ENCODE measurements around the gene HSBP1. TPM values are rescaled to one million over a fixed set of nuclear protein-coding genes. Genes with fewer than 3 reads are reported as not detected.
A peak's percentile ranks its signal among the peaks of the same experiment; 100 is the strongest.

HSBP1 gene
- total and polyA plus RNA-seq, 9 of the 15 experiments (the other 6 are each of a cell fraction or from before 2014, with no cell fraction given), result 84.9 to 677 (median 204) TPM

DNA sequence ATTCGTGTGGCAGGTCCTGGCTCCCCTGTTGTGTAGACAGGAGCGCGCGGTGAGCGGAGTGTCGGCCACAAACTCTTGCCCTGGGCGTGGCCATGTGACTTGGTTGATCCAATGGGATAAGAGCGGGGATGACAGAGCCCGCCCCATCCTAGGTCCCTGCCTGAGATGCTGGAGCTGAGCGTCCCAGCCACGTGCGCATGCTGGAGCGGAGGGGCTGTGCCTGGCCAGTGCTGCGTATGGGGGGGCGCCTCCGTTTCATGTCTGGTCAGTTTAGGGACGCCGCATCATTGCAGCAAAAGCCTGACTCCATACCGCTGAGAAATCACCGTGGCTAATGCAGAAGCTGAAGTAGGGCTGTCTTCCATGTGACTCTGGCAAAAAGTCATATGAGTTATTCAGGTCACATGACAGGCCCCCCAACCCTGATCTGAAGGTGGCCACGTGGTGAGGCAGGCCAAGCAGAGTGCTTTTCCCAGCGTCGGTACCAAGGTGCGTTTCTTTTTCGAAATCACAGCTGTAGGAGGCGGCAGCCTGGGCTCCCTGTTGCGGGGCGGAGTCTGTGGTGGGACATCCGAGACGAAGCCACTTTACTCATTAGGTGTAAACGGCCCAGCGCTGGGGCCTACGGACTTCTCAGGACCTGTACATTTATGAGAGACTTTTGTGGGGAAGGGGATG is 22.5 kb downstream of the HSBP1 start (continued):
- TF ChIP-seq ARID3B (CRISPR knock-in tag; IDR thresholded peaks at IDR 0.05; ENCODE audit: borderline replicate concordance) (no peak), KDM1A (IDR thresholded peaks at IDR 0.05) (no peak), ESRRA (IDR thresholded peaks at IDR 0.05; ENCODE audit: borderline replicate concordance, low read depth) (no peak), MAX (CRISPR knock-in tag; IDR thresholded peaks at IDR 0.05) (peak; percentile 44; the same call in 1 of the 2 replicates), FOXA1 (IDR thresholded peaks at IDR 0.05; ENCODE audit: borderline replicate concordance) (no peak), NCOA2 (IDR thresholded peaks at IDR 0.05; ENCODE audit: partially characterized antibody in 2 of 2) (no peak), NRF1 (conservative IDR thresholded peaks at IDR 0.05 in 1 of 2, IDR thresholded peaks at IDR 0.05 in 1 of 2) (peak; percentile 53 to 64), TOE1 (IDR thresholded peaks at IDR 0.05; ENCODE audit: borderline replicate concordance) (0 out of 2 replicates have a peak, but pooled peaks have one; percentile 42), TOE1 (CRISPR knock-in tag; IDR thresholded peaks at IDR 0.05; ENCODE audit: borderline replicate concordance, low read depth) (no peak), NFYB (IDR thresholded peaks at IDR 0.05; ENCODE audit: extremely low read depth, insufficient read length) (peak; percentile 79), MAFG (tag; conservative IDR thresholded peaks at IDR 0.05) (no peak)
- TF ChIP-seq, protein P1, sequence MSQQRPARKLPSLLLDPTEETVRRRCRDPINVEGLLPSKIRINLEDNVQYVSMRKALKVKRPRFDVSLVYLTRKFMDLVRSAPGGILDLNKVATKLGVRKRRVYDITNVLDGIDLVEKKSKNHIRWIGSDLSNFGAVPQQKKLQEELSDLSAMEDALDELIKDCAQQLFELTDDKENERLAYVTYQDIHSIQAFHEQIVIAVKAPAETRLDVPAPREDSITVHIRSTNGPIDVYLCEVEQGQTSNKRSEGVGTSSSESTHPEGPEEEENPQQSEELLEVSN (IDR thresholded peaks at IDR 0.05; ENCODE audit: borderline replicate concordance in 1 of 2, extremely low read depth in 1 of 2, insufficient read depth in 1 of 2, insufficient read length in 1 of 2, low read depth in 1 of 2, low read length in 1 of 2, poor library complexity in 1 of 2, severe bottlenecking in 1 of 2), result peak; percentile 44 to 53
- TF ChIP-seq, protein P2, sequence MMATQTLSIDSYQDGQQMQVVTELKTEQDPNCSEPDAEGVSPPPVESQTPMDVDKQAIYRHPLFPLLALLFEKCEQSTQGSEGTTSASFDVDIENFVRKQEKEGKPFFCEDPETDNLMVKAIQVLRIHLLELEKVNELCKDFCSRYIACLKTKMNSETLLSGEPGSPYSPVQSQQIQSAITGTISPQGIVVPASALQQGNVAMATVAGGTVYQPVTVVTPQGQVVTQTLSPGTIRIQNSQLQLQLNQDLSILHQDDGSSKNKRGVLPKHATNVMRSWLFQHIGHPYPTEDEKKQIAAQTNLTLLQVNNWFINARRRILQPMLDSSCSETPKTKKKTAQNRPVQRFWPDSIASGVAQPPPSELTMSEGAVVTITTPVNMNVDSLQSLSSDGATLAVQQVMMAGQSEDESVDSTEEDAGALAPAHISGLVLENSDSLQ (IDR thresholded peaks at IDR 0.05), result no peak
- TF ChIP-seq, protein P3, sequence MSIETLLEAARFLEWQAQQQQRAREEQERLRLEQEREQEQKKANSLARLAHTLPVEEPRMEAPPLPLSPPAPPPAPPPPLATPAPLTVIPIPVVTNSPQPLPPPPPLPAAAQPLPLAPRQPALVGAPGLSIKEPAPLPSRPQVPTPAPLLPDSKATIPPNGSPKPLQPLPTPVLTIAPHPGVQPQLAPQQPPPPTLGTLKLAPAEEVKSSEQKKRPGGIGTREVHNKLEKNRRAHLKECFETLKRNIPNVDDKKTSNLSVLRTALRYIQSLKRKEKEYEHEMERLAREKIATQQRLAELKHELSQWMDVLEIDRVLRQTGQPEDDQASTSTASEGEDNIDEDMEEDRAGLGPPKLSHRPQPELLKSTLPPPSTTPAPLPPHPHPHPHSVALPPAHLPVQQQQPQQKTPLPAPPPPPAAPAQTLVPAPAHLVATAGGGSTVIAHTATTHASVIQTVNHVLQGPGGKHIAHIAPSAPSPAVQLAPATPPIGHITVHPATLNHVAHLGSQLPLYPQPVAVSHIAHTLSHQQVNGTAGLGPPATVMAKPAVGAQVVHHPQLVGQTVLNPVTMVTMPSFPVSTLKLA (conservative IDR thresholded peaks at IDR 0.05), result peak in 1 of 2 experiments; percentile 49; a peak in 1 of 4 replicates
- TF ChIP-seq, protein P4, sequence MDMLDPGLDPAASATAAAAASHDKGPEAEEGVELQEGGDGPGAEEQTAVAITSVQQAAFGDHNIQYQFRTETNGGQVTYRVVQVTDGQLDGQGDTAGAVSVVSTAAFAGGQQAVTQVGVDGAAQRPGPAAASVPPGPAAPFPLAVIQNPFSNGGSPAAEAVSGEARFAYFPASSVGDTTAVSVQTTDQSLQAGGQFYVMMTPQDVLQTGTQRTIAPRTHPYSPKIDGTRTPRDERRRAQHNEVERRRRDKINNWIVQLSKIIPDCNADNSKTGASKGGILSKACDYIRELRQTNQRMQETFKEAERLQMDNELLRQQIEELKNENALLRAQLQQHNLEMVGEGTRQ (CRISPR knock-in tag; IDR thresholded peaks at IDR 0.05), result peak; percentile 91
- TF ChIP-seq, protein P5, sequence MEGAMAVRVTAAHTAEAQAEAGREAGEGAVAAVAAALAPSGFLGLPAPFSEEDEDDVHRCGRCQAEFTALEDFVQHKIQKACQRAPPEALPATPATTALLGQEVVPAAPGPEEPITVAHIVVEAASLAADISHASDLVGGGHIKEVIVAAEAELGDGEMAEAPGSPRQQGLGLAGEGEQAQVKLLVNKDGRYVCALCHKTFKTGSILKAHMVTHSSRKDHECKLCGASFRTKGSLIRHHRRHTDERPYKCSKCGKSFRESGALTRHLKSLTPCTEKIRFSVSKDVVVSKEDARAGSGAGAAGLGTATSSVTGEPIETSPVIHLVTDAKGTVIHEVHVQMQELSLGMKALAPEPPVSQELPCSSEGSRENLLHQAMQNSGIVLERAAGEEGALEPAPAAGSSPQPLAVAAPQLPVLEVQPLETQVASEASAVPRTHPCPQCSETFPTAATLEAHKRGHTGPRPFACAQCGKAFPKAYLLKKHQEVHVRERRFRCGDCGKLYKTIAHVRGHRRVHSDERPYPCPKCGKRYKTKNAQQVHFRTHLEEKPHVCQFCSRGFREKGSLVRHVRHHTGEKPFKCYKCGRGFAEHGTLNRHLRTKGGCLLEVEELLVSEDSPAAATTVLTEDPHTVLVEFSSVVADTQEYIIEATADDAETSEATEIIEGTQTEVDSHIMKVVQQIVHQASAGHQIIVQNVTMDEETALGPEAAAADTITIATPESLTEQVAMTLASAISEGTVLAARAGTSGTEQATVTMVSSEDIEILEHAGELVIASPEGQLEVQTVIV (CRISPR knock-in tag; IDR thresholded peaks at IDR 0.05; ENCODE audit: borderline replicate concordance), result no peak

Data from K562 (cell line).